Panc1 (cell line): ENCODE measurements around the gene KIF12.

Experiments used
- CTCF ChIP-seq: fragments of 450-650 bp; IDR thresholded peaks from 2 replicates; pipeline ENCODE4 v1.5.1; 2017; ENCODE audit warnings: mild to moderate bottlenecking
- POLR2AphosphoS5 ChIP-seq: IDR thresholded peaks from 2 replicates; pipeline ENCODE4 v1.6.1; 2012; ENCODE audit warnings: mild to moderate bottlenecking, low read depth, low read length, moderate library complexity
- REST ChIP-seq, 2 experiments: IDR thresholded peaks; 2 replicates each; pipeline ENCODE4 v1.6.1; 2011 to 2012; ENCODE audit warnings: low read depth in 2 of 2, control low read depth in 1 of 2, low read length in 1 of 2, mild to moderate bottlenecking in 1 of 2, moderate library complexity in 1 of 2; ENCODE audit not compliant: insufficient read depth in 1 of 2
- SIN3A ChIP-seq: IDR thresholded peaks from 2 replicates; pipeline ENCODE4 v1.6.1; 2012; ENCODE audit warnings: low read depth, mild to moderate bottlenecking, low read length, moderate library complexity, borderline replicate concordance; ENCODE audit not compliant: insufficient read depth
- TCF7L2 ChIP-seq: IDR thresholded peaks from 2 replicates; pipeline ENCODE4 v1.6.1; 2011; ENCODE audit warnings: mild to moderate bottlenecking, low read depth, low read length, inconsistent platforms

GRCh38 chr9:114075602-114076001 lies 23.5 kb downstream of the KIF12 start:
- TF ChIP-seq CTCF (no peak), POLR2AphosphoS5 (no peak), SIN3A (no peak), TCF7L2 (no peak), REST (IDR thresholded peaks at IDR 0.05; ENCODE audit: insufficient read depth in 1 of 2, low read depth in 2 of 2, low read length in 1 of 2) (no peak)
